NCI-H526 (cell line): ENCODE results near the gene MAP3K20.
"Not testable (repeated sequence)": the region's sequence is repeated elsewhere in the genome, so short reads cannot be mapped to it uniquely, and the experiment has no call there.

Source experiments
- DNase-seq, 2 experiments: peaks; one replicate each; lab custom pipeline; 2025; lab: John Stamatoyannopoulos, UW

The MAP3K20 gene

GRCh38 chr2:173280853-173281252, 205.2 kb downstream of the MAP3K20 start:
- DNase-seq: no peak

GRCh38 chr2:173281898-173282297, 206.3 kb downstream of the MAP3K20 start:
- DNase-seq: not testable (repeated sequence)

GRCh38 chr2:173282795-173283545, 207.3 kb downstream of the MAP3K20 start:
- no peak for DNase-seq

GRCh38 chr2:173286153-173286809, 210.6 kb downstream of the MAP3K20 start:
- no peak for DNase-seq

- DNase-seq: no peak
Measured at GRCh38 chr2:173287594-173287993, 211.9 kb downstream of the MAP3K20 start.

GRCh38 chr2:173288561-173288960, 212.9 kb downstream of the MAP3K20 start:
- no peak for DNase-seq

- DNase-seq: no peak
Measured at GRCh38 chr2:173290046-173290445, 214.4 kb downstream of the MAP3K20 start.

- DNase-seq: no peak
Measured at GRCh38 chr2:173290518-173290917, 214.9 kb downstream of the MAP3K20 start.

GRCh38 chr2:173291412-173291811, 215.8 kb downstream of the MAP3K20 start:
- DNase-seq: peak in 1 of 2 experiments; percentile 2

- DNase-seq: no peak
Measured at GRCh38 chr2:173296235-173296634, 220.6 kb downstream of the MAP3K20 start.

- DNase-seq: no peak
Measured at GRCh38 chr2:173298536-173299097, 223.0 kb downstream of the MAP3K20 start.

- peak in 1 of 2 experiments; percentile 30 for DNase-seq
Measured at GRCh38 chr2:173299764-173300163, 224.1 kb downstream of the MAP3K20 start.

- peak; percentile 24 to 45 for DNase-seq
Measured at GRCh38 chr2:173300458-173300857, 224.8 kb downstream of the MAP3K20 start.

- DNase-seq: not testable (repeated sequence)
Measured at GRCh38 chr2:173301549-173301948, 225.9 kb downstream of the MAP3K20 start.

GRCh38 chr2:173305303-173305702, 229.7 kb downstream of the MAP3K20 start:
- DNase-seq: no peak

GRCh38 chr2:173307293-173307692, 231.6 kb downstream of the MAP3K20 start:
- DNase-seq: peak; percentile 68

GRCh38 chr2:173309370-173309769, 233.7 kb downstream of the MAP3K20 start:
- DNase-seq: not testable (repeated sequence)

- no peak for DNase-seq
Measured at GRCh38 chr2:173311844-173312606, 236.4 kb downstream of the MAP3K20 start.
